ENCODE measurements around the gene PKLR. TPM values are rescaled to one million over a fixed set of nuclear protein-coding genes. Genes with fewer than 3 reads are reported as not detected.

PKLR gene
- total and polyA plus RNA-seq, 2 of the 4 experiments (the other 2 are of a cell fraction), result 0.03 TPM; not detected in 1

GRCh38 chr1:155285063-155285462 lies 16.2 kb downstream of the PKLR start:
- DNase-seq (no peak), ATAC-seq (ENCODE audit: low read depth) (no peak)
- ChIA-PET CTCF (no interaction called here), POLR2A (ENCODE audit: unreplicated experiment) (no interaction called here)
- no peak overlapping the region for H3K14ac ChIP-seq (replicated peaks; ENCODE audit: low read depth, low read length)
- no peak overlapping the region for H2BK120ac ChIP-seq (ENCODE audit: low read depth, low read length)
- no peak overlapping the region for H2AFZ ChIP-seq (replicated peaks; ENCODE audit: low read length, poor library complexity)
- no peak overlapping the region for H2BK20ac ChIP-seq (ENCODE audit: low read depth, low read length)
- no peak overlapping the region for H4K8ac ChIP-seq (ENCODE audit: low read depth in 2 of 2, low read length in 2 of 2)
- H2AK5ac ChIP-seq (ENCODE audit: low read depth, low read length), result no peak overlapping the region
- in situ Hi-C loops (cut with MboI; ENCODE audit: low sequenced_read_pairs), result no loop called here
- no peaks in the 10 kb centered on the region for H3K79me1 ChIP-seq (ENCODE audit: low read depth in 1 of 2, low read length in 2 of 2)
- dilution Hi-C loops (cut with HindIII; ENCODE audit: low sequenced_read_pairs, unreplicated experiment), result no loop called here
- 100% methylated on average over 1 of the region's 14 CpGs; no CpG with 5 or more reads in 1 of the 2 experiments for WGBS, 2 experiments (ENCODE audit: extremely low coverage in 2 of 2, insufficient read length in 1 of 2)
- no peak overlapping the region for H3K4me3 ChIP-seq (ENCODE audit: insufficient read depth, low read depth, low read length)
- H4K20me1 ChIP-seq (ENCODE audit: insufficient read depth, low read length), result no peaks in the 10 kb centered on the region
- no peak overlapping the region for H3K9ac ChIP-seq (ENCODE audit: low read depth, low read length)
- TF ChIP-seq CEBPB (IDR thresholded peaks at IDR 0.05; ENCODE audit: low read depth, low read length) (no peak), MAFK (IDR thresholded peaks at IDR 0.05; ENCODE audit: low read depth, low read length) (no peak), MXI1 (IDR thresholded peaks at IDR 0.05; ENCODE audit: borderline replicate concordance, low read depth, low read length) (no peak), RFX5 (IDR thresholded peaks at IDR 0.05; ENCODE audit: low read depth, low read length) (no peak), FOS (IDR thresholded peaks at IDR 0.05; ENCODE audit: low read depth, low read length) (no peak), NFE2L2 (IDR thresholded peaks at IDR 0.05; ENCODE audit: low read depth, low read length) (no peak)
- H2AK9ac ChIP-seq (replicated peaks; ENCODE audit: low read depth, low read length, poor library complexity), result no peak overlapping the region
- intact Hi-C loops (cut with micrococcal nuclease), result no loop called here
- no TSS peak for BruUV-seq (replicated peaks)
- H3K56ac ChIP-seq (ENCODE audit: extremely low read depth, insufficient read depth, low read length), result no peak overlapping the region
- no peak overlapping the region for H3K4ac ChIP-seq (ENCODE audit: low read depth, low read length)
- no peak overlapping the region for H2BK15ac ChIP-seq (ENCODE audit: low read depth, low read length)
- H3K9me1 ChIP-seq (ENCODE audit: insufficient read depth, low read length), result peaks cover 3% of the 10 kb centered on the region; the same call in 1 of the 2 replicates
- H3K27ac ChIP-seq (ENCODE audit: insufficient read depth, low read length), result no peak overlapping the region
- no peak overlapping the region for H4K91ac ChIP-seq (ENCODE audit: insufficient read depth, low read depth, low read length)
- H3K4me2 ChIP-seq (ENCODE audit: low read depth, low read length), result no peak overlapping the region
- no peak overlapping the region for H2BK5ac ChIP-seq (ENCODE audit: low read depth, low read length, poor library complexity, severe bottlenecking)
- no peaks in the 10 kb centered on the region for H3K4me1 ChIP-seq (ENCODE audit: control insufficient read depth, insufficient read depth, low read length)
- peaks cover 3% of the 10 kb centered on the region for H3K27me3 ChIP-seq (ENCODE audit: control insufficient read depth, insufficient read depth, low read length)
- H3K9me3 ChIP-seq (ENCODE audit: control insufficient read depth, insufficient read depth, low read length), result no peaks in the 10 kb centered on the region
- no peak overlapping the region for H3K18ac ChIP-seq (ENCODE audit: low read depth, low read length)
- H3K23ac ChIP-seq (ENCODE audit: low read depth, low read length), result no peak overlapping the region
- H4K5ac ChIP-seq (ENCODE audit: low read depth, low read length), result no peak overlapping the region
- H3K36me3 ChIP-seq (ENCODE audit: control insufficient read depth, insufficient read depth, low read length), result no peaks in the 10 kb centered on the region
